Body of pancreas (tissue), 4 donors: ENCODE results near the gene LRRK1. TPM values are rescaled to one million over a fixed set of nuclear protein-coding genes. Genes with fewer than 3 reads are reported as not detected.

Source experiments
- ATAC-seq: fragments of 150-250 bp; one replicate; pipeline ENCODE4 v1.9.1; 2016
- DNase-seq, 4 donors: peaks; one replicate each; pipeline ENCODE4 v3.0.0-alpha.2; 2019
- H3K27ac ChIP-seq, 4 donors: fragments of 200-600 bp; sonication (generic); 1 replicate in 3 of 4; 2 replicates in 1 of 4; pipeline versions ENCODE4 v1.5.1 to v1.6.1; 2016 to 2019; ENCODE audit warnings: mild to moderate bottlenecking in 1 of 4, mixed read lengths in 1 of 4, moderate library complexity in 1 of 4
- H3K27me3 ChIP-seq, 2 donors: fragments of 200-600 bp; sonication (generic); one replicate each; pipeline ENCODE4 v1.6.0; 2016; ENCODE audit warnings: mild to moderate bottlenecking in 1 of 2
- H3K36me3 ChIP-seq, 2 donors: fragments of 200-600 bp; sonication (generic); replicated peaks in 1 of 2; 2 replicates each; pipeline ENCODE4 v1.5.1; 2016; ENCODE audit warnings: low read depth in 2 of 2; ENCODE audit not compliant: insufficient read depth in 1 of 2
- H3K4me1 ChIP-seq: fragments of 200-600 bp; sonication (generic); one replicate; pipeline ENCODE4 v1.6.0; 2016
- H3K4me3 ChIP-seq, 2 donors: fragments of 200-600 bp; sonication (generic); 1 replicate in 1 of 2; 2 replicates in 1 of 2; pipeline ENCODE4 v1.5.1; 2016 to 2019
- H3K9me3 ChIP-seq, 3 donors: fragments of 200-600 bp; sonication (generic); 1 replicate in 2 of 3; 2 replicates in 1 of 3; pipeline ENCODE4 v1.5.1; 2016
- CTCF ChIP-seq, 7 experiments: fragments of 450-650 bp in 4 of 7; fragments of 200-600 bp in 3 of 7; sonication (generic) in 3 of 7; IDR thresholded peaks; one replicate each; pipeline ENCODE4 v1.5.1; 2016 to 2019; ENCODE audit warnings: antibody characterized with exemption in 7 of 7
- POLR2A ChIP-seq, 3 donors: fragments of 450-650 bp; IDR thresholded peaks; one replicate each; pipeline ENCODE4 v1.6.1; 2016; ENCODE audit warnings: antibody characterized with exemption in 3 of 3, mild to moderate bottlenecking in 2 of 3
- WGBS, 2 donors: methylation state at CpG; one replicate each; pipeline ENCODE4 v1.1.5; 2017; 5-methylcytosine and 5-hydroxymethylcytosine counted together
- intact Hi-C: fragments of 100-400 bp; cut with DNase I; formaldehyde crosslinking; loops from one replicate; pipeline ENCODE4 v1.15.1; 2023
- total RNA-seq, 2 donors: library from RNA; depleted of rRNA; stranded (reverse); fragments of >200 nt; gene quantifications; one replicate each; pipeline ENCODE4 v1.1.0, GENCODE V29; 2016

Gene LRRK1
- total RNA-seq, 2 donors from 2014 or later = 12.2 to 14.0 TPM

- intact Hi-C loops = no loop called here
- no peak for ATAC-seq
Measured at GRCh38 chr15:100980410-100981046, 61.4 kb downstream of the LRRK1 start.

GRCh38 chr15:100981086-100981485 is 61.9 kb downstream of the LRRK1 start:
- H3K36me3 ChIP-seq = no peaks in the 10 kb centered on the region
- intact Hi-C loops = no loop called here
- DNase-seq (no peak), ATAC-seq (no peak)
- H3K27ac ChIP-seq = no peak overlapping the region
- 72 to 73% methylated on average over 4 of the region's 4 CpGs for WGBS, 2 donors
- H3K4me1 ChIP-seq = peaks cover 9% of the 10 kb centered on the region
- no peak for TF ChIP-seq POLR2A (IDR thresholded peaks at IDR 0.05)
- no peak for TF ChIP-seq CTCF (IDR thresholded peaks at IDR 0.05)
- no peaks in the 10 kb centered on the region for H3K9me3 ChIP-seq
- no peak overlapping the region for H3K4me3 ChIP-seq
- no peaks in the 10 kb centered on the region for H3K27me3 ChIP-seq

More at GRCh38 chr15:100980410-100981046, 61.4 kb downstream of the LRRK1 start:
- Histone ChIP-seq H3K4me3 (no peak overlapping the region), H3K27ac (no peak overlapping the region), H3K27me3 (no peaks in the 10 kb centered on the region), H3K4me1 (peaks cover 3% of the 10 kb centered on the region), H3K36me3 (no peaks in the 10 kb centered on the region), H3K9me3 (no peaks in the 10 kb centered on the region)
- DNase-seq = no peak
- TF ChIP-seq CTCF (IDR thresholded peaks at IDR 0.05) = no peak
- TF ChIP-seq POLR2A (IDR thresholded peaks at IDR 0.05) = no peak
- 77 to 89% methylated on average over 4 of the region's 4 CpGs for WGBS, 2 donors

- no peaks in the 10 kb centered on the region for H3K9me3 ChIP-seq
- WGBS, 2 donors = 92 to 96% methylated on average over 7 of the region's 7 CpGs
- no peak for TF ChIP-seq POLR2A (IDR thresholded peaks at IDR 0.05)
- TF ChIP-seq CTCF (IDR thresholded peaks at IDR 0.05) = no peak
- ATAC-seq (no peak), DNase-seq (no peak)
- intact Hi-C loops = no loop called here
- peaks cover 20% of the 10 kb centered on the region for H3K4me1 ChIP-seq
- H3K36me3 ChIP-seq = no peaks in the 10 kb centered on the region
- no peak overlapping the region for H3K27ac ChIP-seq
- H3K4me3 ChIP-seq = no peak overlapping the region
- H3K27me3 ChIP-seq = no peaks in the 10 kb centered on the region
Measured at GRCh38 chr15:100983221-100983620, 64.1 kb downstream of the LRRK1 start.

GRCh38 chr15:100985401-100985800 is 66.2 kb downstream of the LRRK1 start:
- no peak overlapping the region for H3K27ac ChIP-seq
- 83 to 96% methylated on average over 4 of the region's 4 CpGs for WGBS, 2 donors
- ATAC-seq (no peak), DNase-seq (no peak)
- no peaks in the 10 kb centered on the region for H3K27me3 ChIP-seq
- TF ChIP-seq POLR2A (IDR thresholded peaks at IDR 0.05) (no peak), CTCF (IDR thresholded peaks at IDR 0.05) (no peak)
- no peaks in the 10 kb centered on the region for H3K9me3 ChIP-seq
- H3K36me3 ChIP-seq = peaks cover 0 to 2% of the 10 kb centered on the region in 2 donors
- intact Hi-C loops = no loop called here
- H3K4me3 ChIP-seq = no peak overlapping the region
- peaks cover 20% of the 10 kb centered on the region for H3K4me1 ChIP-seq
